Colonic mucosa (tissue), 4 donors: ENCODE results near the gene FAAP20. TPM values are rescaled to one million over a fixed set of nuclear protein-coding genes. Genes with fewer than 3 reads are reported as not detected.

Source experiments
- DNase-seq: peaks from one replicate; pipeline ENCODE4 v3.0.0-alpha.2; 2020
- H3K27ac ChIP-seq: fragments of 200-600 bp; one replicate; pipeline ENCODE4 v1.8.0; 2021
- H3K27me3 ChIP-seq: fragments of 200-600 bp; one replicate; pipeline ENCODE4 v1.8.0; 2021
- H3K36me3 ChIP-seq: fragments of 200-600 bp; one replicate; pipeline ENCODE4 v1.8.0; 2021
- H3K4me1 ChIP-seq: fragments of 200-600 bp; one replicate; pipeline ENCODE4 v1.8.0; 2021; ENCODE audit warnings: mild to moderate bottlenecking
- H3K4me3 ChIP-seq: fragments of 200-600 bp; one replicate; pipeline ENCODE4 v1.8.0; 2021
- H3K9ac ChIP-seq, 2 donors: one replicate each; pipeline ENCODE4 v1.7.0; 2013; ENCODE audit warnings: control low read depth in 2 of 2, low read depth in 2 of 2, low read length in 2 of 2
- H3K9me3 ChIP-seq: fragments of 200-600 bp; one replicate; pipeline ENCODE4 v1.8.0; 2021
- CTCF ChIP-seq: fragments of 200-600 bp; IDR thresholded peaks from one replicate; pipeline ENCODE4 v1.8.0; 2022; ENCODE audit warnings: antibody characterized with exemption, mild to moderate bottlenecking
- intact Hi-C: fragments of 100-400 bp; cut with DNase I; formaldehyde crosslinking; loops from one replicate; pipeline ENCODE4 v1.14.1; 2022
- total RNA-seq, 2 donors: library from RNA; stranded (reverse); fragmentation: NEBNext Ultra II Directional in 1 of 2; extraction: Animal tissue kit (Norgen Biotek cat#: 25700) in 1 of 2; gene quantifications; one replicate each; pipeline ENCODE4 v1.2.1, GENCODE V29; 2021
- donor health status: healthy.
- donor health status: DM: no; HTN: no; CAD: no.
- donor health status: DM: no; HTN: no; CAD: no.

FAAP20 gene
- total RNA-seq, 2 donors from 2014 or later: 29.9 to 53.7 TPM

- Histone ChIP-seq H3K27ac (no peak overlapping the region), H3K36me3 (no peaks in the 10 kb centered on the region), H3K9ac (no peak overlapping the region), H3K27me3 (no peaks in the 10 kb centered on the region), H3K9me3 (no peaks in the 10 kb centered on the region), H3K4me3 (no peak overlapping the region), H3K4me1 (peaks cover 27% of the 10 kb centered on the region)
- TF ChIP-seq CTCF: no peak
- intact Hi-C loops: no loop called here
- DNase-seq: no peak
These were observed 44.9 kb upstream of the FAAP20 start for GRCh38 chr1:2239384-2239985.

- intact Hi-C loops: no loop called here
- Histone ChIP-seq H3K4me3 (no peak overlapping the region), H3K9ac (no peak overlapping the region), H3K4me1 (peaks cover 27% of the 10 kb centered on the region), H3K27me3 (no peaks in the 10 kb centered on the region), H3K9me3 (no peaks in the 10 kb centered on the region), H3K27ac (no peak overlapping the region), H3K36me3 (no peaks in the 10 kb centered on the region)
- no peak for DNase-seq
- TF ChIP-seq CTCF: no peak
These were observed 44.4 kb upstream of the FAAP20 start for GRCh38 chr1:2239013-2239370.

- no peak for TF ChIP-seq CTCF
- no peaks in the 10 kb centered on the region for H3K36me3 ChIP-seq
- H3K9ac ChIP-seq: peak overlapping the region in 1 of 2 donors; percentile 8
- intact Hi-C loops: no loop called here
- no peak overlapping the region for H3K27ac ChIP-seq
- no peaks in the 10 kb centered on the region for H3K27me3 ChIP-seq
- no peak for DNase-seq
- H3K9me3 ChIP-seq: no peaks in the 10 kb centered on the region
- peaks cover 27% of the 10 kb centered on the region for H3K4me1 ChIP-seq
- H3K4me3 ChIP-seq: no peak overlapping the region
These were observed 43.9 kb upstream of the FAAP20 start for GRCh38 chr1:2238361-2239012.

- Histone ChIP-seq H3K27ac (no peak overlapping the region), H3K4me3 (no peak overlapping the region), H3K27me3 (no peaks in the 10 kb centered on the region), H3K36me3 (no peaks in the 10 kb centered on the region), H3K9me3 (no peaks in the 10 kb centered on the region), H3K4me1 (peaks cover 28% of the 10 kb centered on the region), H3K9ac (peak overlapping the region in 1 of 2 donors; percentile 43)
- no peak for DNase-seq
- no peak for TF ChIP-seq CTCF
- intact Hi-C loops: no loop called here
These were observed 43.2 kb upstream of the FAAP20 start for GRCh38 chr1:2237773-2238172.

- no peak for TF ChIP-seq CTCF
These were observed 42.4 kb upstream of the FAAP20 start for GRCh38 chr1:2236695-2237677.

More at GRCh38 chr1:2236695-2237677, 42.4 kb upstream of the FAAP20 start:
- H3K27ac ChIP-seq: no peak overlapping the region
- DNase-seq: no peak
- no peaks in the 10 kb centered on the region for H3K27me3 ChIP-seq
- intact Hi-C loops: no loop called here
- no peaks in the 10 kb centered on the region for H3K9me3 ChIP-seq
- H3K4me3 ChIP-seq: no peak overlapping the region
- H3K4me1 ChIP-seq: peaks cover 36% of the 10 kb centered on the region
- H3K9ac ChIP-seq: peak overlapping the region; percentile 43 to 51
- no peaks in the 10 kb centered on the region for H3K36me3 ChIP-seq
